Adrenal gland (tissue), 12 donors: ENCODE data around the gene FBXW12. TPM values are rescaled to one million over a fixed set of nuclear protein-coding genes. Genes with fewer than 3 reads are reported as not detected.

Experiments
- DNase-seq, 7 donors: peaks; one replicate each; pipeline ENCODE4 v3.0.0-alpha.2; 2019 to 2020
- H3K27ac ChIP-seq, 5 donors: fragments of 200-600 bp; sonication (generic) in 4 of 5; 1 replicate in 3 of 5; 2 replicates in 2 of 5; pipeline versions ENCODE4 v1.5.1 to v1.8.0; 2016 to 2020; ENCODE audit warnings: mild to moderate bottlenecking in 1 of 5
- H3K27me3 ChIP-seq: fragments of 200-600 bp; 2 replicates; pipeline ENCODE4 v1.8.0; 2021
- H3K36me3 ChIP-seq, 2 donors: fragments of 200-600 bp; replicated peaks in 1 of 2; 1 replicate in 1 of 2; 2 replicates in 1 of 2; pipeline versions ENCODE4 v1.5.1 to v1.8.0; 2018 to 2022
- H3K4me1 ChIP-seq, 2 donors: fragments of 200-600 bp; replicated peaks in 1 of 2; 1 replicate in 1 of 2; 2 replicates in 1 of 2; pipeline versions ENCODE4 v1.5.1 to v1.8.0; 2018 to 2021
- H3K4me3 ChIP-seq, 4 donors: fragments of 200-600 bp; sonication (generic) in 3 of 4; one replicate each; pipeline ENCODE4 v1.5.1; 2016 to 2018
- H3K9me3 ChIP-seq, 3 donors: fragments of 200-600 bp; sonication (generic) in 1 of 3; replicated peaks in 1 of 3; 1 replicate in 2 of 3; 2 replicates in 1 of 3; pipeline versions ENCODE4 v1.5.1 to v1.8.0; 2016 to 2021
- CTCF ChIP-seq, 6 experiments: fragments of 450-650 bp in 4 of 6; fragments of 200-600 bp in 2 of 6; sonication (generic) in 1 of 6; IDR thresholded peaks; 1 replicate in 5 of 6; 2 replicates in 1 of 6; pipeline versions ENCODE4 v1.5.1 to v1.8.0; 2016 to 2021; ENCODE audit warnings: antibody characterized with exemption in 6 of 6, mild to moderate bottlenecking in 2 of 6, moderate library complexity in 1 of 6
- POLR2A ChIP-seq, 2 donors: fragments of 450-650 bp; IDR thresholded peaks; one replicate each; pipeline ENCODE4 v1.6.1; 2017; ENCODE audit warnings: antibody characterized with exemption in 2 of 2, mild to moderate bottlenecking in 2 of 2, moderate library complexity in 1 of 2
- WGBS, 4 donors: extraction: QIAGEN DNeasy Blood & Tissue Kit in 2 of 4; methylation state at CpG; one replicate each; pipeline versions ENCODE4 v1.1.5 to v1.1.7; 2013 to 2017; 5-methylcytosine and 5-hydroxymethylcytosine counted together
- intact Hi-C, 2 donors: fragments of 100-400 bp; cut with DNase I; formaldehyde crosslinking; loops; one replicate each; pipeline versions ENCODE4 v1.14.1 to v1.15.0; 2022 to 2023
- polyA plus RNA-seq, 3 donors: library from polyadenylated mRNA; stranded (reverse); fragments of 200-250 nt in 2 of 3; fragments of 350-450 nt in 1 of 3; fragmentation: Illumina TruSeq in 1 of 3; extraction: RNeasy Lipid Tissue Mini Kit (QIAGEN cat#74804) in 1 of 3; gene quantifications; one replicate each; pipeline ENCODE4 v1.2.3, GENCODE V29; 2013 to 2014
- total RNA-seq, 9 donors: library from RNA; depleted of rRNA in 4 of 9; stranded (reverse); fragments of >200 nt in 4 of 9; fragments of 120-200 nt in 1 of 9; fragmentation: NEBNext Ultra II Directional in 1 of 9; extraction: Animal tissue kit (Norgen Biotek cat#: 25700) in 1 of 9; gene quantifications; one replicate each; pipeline versions ENCODE4 v1.1.0 to v1.2.4, GENCODE V29; 2013 to 2023
- donor health status: healthy with polysubstance abuse.
- donor health status: Bipolar disorder and iron deficiency.
- donor health status: DM: yes; HTN: yes; CAD: no.
- donor health status: DM: no; HTN: no; CAD: no.
- donor health status: DM: no; HTN: no; CAD: no.
- donor health status: DM: yes; HTN: yes; CAD: no.

The FBXW12 gene
- total and polyA plus RNA-seq, 12 donors = 0.07 to 0.24 (median 0.11) TPM; not detected in 9

- no peaks in the 10 kb centered on the region for H3K27me3 ChIP-seq
- intact Hi-C loops = no loop called here
- no peak for TF ChIP-seq CTCF (IDR thresholded peaks at IDR 0.05)
- no peak for TF ChIP-seq POLR2A (IDR thresholded peaks at IDR 0.05)
- H3K36me3 ChIP-seq = no peaks in the 10 kb centered on the region
- DNase-seq = peak in 1 of 7 donors; percentile 55
- H3K4me1 ChIP-seq = no peaks in the 10 kb centered on the region
- H3K9me3 ChIP-seq = no peaks in the 10 kb centered on the region
- 77 to 96% (median 84%) methylated on average over 3 of the region's 3 CpGs for WGBS, 4 donors
- no peak overlapping the region for H3K27ac ChIP-seq
- H3K4me3 ChIP-seq = no peak overlapping the region
Measured at GRCh38 chr3:48347500-48347899, 24.5 kb upstream of the FBXW12 start.

GRCh38 chr3:48352546-48352945 is 19.5 kb upstream of the FBXW12 start:
- H3K9me3 ChIP-seq = no peaks in the 10 kb centered on the region
- peak overlapping the region in 1 of 5 donors; percentile 32 for H3K27ac ChIP-seq
- intact Hi-C loops = no loop called here

GRCh38 chr3:48353987-48354386 is 18.0 kb upstream of the FBXW12 start:
- Histone ChIP-seq H3K4me3 (no peak overlapping the region), H3K27ac (no peak overlapping the region), H3K9me3 (no peaks in the 10 kb centered on the region), H3K36me3 (no peaks in the 10 kb centered on the region), H3K4me1 (no peaks in the 10 kb centered on the region), H3K27me3 (no peaks in the 10 kb centered on the region)
- TF ChIP-seq CTCF (IDR thresholded peaks at IDR 0.05) (no peak), POLR2A (IDR thresholded peaks at IDR 0.05) (no peak)
- DNase-seq = no peak
- 86 to 94% (median 90%) methylated on average over 4 of the region's 4 CpGs for WGBS, 4 donors
- intact Hi-C loops = no loop called here

More at GRCh38 chr3:48352546-48352945, 19.5 kb upstream of the FBXW12 start:
- H3K4me1 ChIP-seq = no peaks in the 10 kb centered on the region
- H3K36me3 ChIP-seq = no peaks in the 10 kb centered on the region
- TF ChIP-seq POLR2A (IDR thresholded peaks at IDR 0.05) = no peak
- no peak for TF ChIP-seq CTCF (IDR thresholded peaks at IDR 0.05)
- no peak overlapping the region for H3K4me3 ChIP-seq
- peak in 1 of 7 donors; percentile 84 for DNase-seq
- WGBS, 4 donors = 74 to 84% (median 76%) methylated on average over 6 of the region's 6 CpGs
- H3K27me3 ChIP-seq = no peaks in the 10 kb centered on the region

GRCh38 chr3:48356419-48356818 is 15.6 kb upstream of the FBXW12 start:
- Histone ChIP-seq H3K27ac (no peak overlapping the region), H3K36me3 (no peaks in the 10 kb centered on the region), H3K4me3 (no peak overlapping the region), H3K9me3 (no peaks in the 10 kb centered on the region), H3K4me1 (no peaks in the 10 kb centered on the region), H3K27me3 (no peaks in the 10 kb centered on the region)
- intact Hi-C loops = no loop called here
- no peak for DNase-seq
- TF ChIP-seq CTCF (IDR thresholded peaks at IDR 0.05) (no peak), POLR2A (IDR thresholded peaks at IDR 0.05) (no peak)
- WGBS, 4 donors = 81 to 89% (median 82%) methylated on average over 1 of the region's 1 CpG
